Measurements from ENCODE around the gene DBI. TPM values are rescaled to one million over a fixed set of nuclear protein-coding genes. Genes with fewer than 3 reads are reported as not detected.

The DBI gene
- total and polyA plus RNA-seq, 2 of the 8 experiments (the other 6 are each of a cell fraction or from before 2014, with no cell fraction given), result 180 to 212 TPM

GRCh38 chr2:119385466-119385865 is 18.7 kb downstream of the DBI start (continued):
- TF ChIP-seq SAP30 (IDR thresholded peaks at IDR 0.05; ENCODE audit: insufficient read depth, insufficient replicate concordance, low read length) (no peak), SP2 (IDR thresholded peaks at IDR 0.05; ENCODE audit: low read length) (no peak)
